Stimulated activated CD4-positive, alpha-beta T cell treated with anti-CD3 and anti-CD28 coated beads, TNF-alpha, amount 100 ng/mL, for 1 hour (primary cell): Measurements from ENCODE around the gene VPS37C.

Experiments
- DNase-seq, 3 donors: peaks; one replicate each; pipeline ENCODE4 v3.0.0-alpha.2; 2020; ENCODE audit warnings: low read depth in 3 of 3, low spot score in 1 of 3

The VPS37C gene

GRCh38 chr11:61119055-61119454, 42.2 kb downstream of the VPS37C start:
- DNase-seq = no peak

- DNase-seq = no peak
Measured at GRCh38 chr11:61118406-61118805, 42.8 kb downstream of the VPS37C start.

GRCh38 chr11:61118004-61118403, 43.2 kb downstream of the VPS37C start:
- no peak for DNase-seq

GRCh38 chr11:61117168-61117520, 44.1 kb downstream of the VPS37C start:
- DNase-seq = no peak

GRCh38 chr11:61116426-61117167, 44.6 kb downstream of the VPS37C start:
- no peak for DNase-seq

GRCh38 chr11:61115498-61116224, 45.6 kb downstream of the VPS37C start:
- no peak for DNase-seq

GRCh38 chr11:61114913-61115312, 46.3 kb downstream of the VPS37C start:
- no peak for DNase-seq

GRCh38 chr11:61113201-61113600, 48.0 kb downstream of the VPS37C start:
- DNase-seq = no peak

GRCh38 chr11:61112575-61112974, 48.7 kb downstream of the VPS37C start:
- no peak for DNase-seq

- no peak for DNase-seq
Measured at GRCh38 chr11:61111786-61112517, 49.3 kb downstream of the VPS37C start.

- no peak for DNase-seq
Measured at GRCh38 chr11:61111050-61111435, 50.2 kb downstream of the VPS37C start.

- no peak for DNase-seq
Measured at GRCh38 chr11:61110255-61111049, 50.8 kb downstream of the VPS37C start.

GRCh38 chr11:61109671-61110070, 51.6 kb downstream of the VPS37C start:
- DNase-seq = no peak

- DNase-seq = no peak
Measured at GRCh38 chr11:61108847-61109585, 52.2 kb downstream of the VPS37C start.

GRCh38 chr11:61107888-61108287, 53.3 kb downstream of the VPS37C start:
- no peak for DNase-seq

GRCh38 chr11:61106894-61107470, 54.2 kb downstream of the VPS37C start:
- no peak for DNase-seq

GRCh38 chr11:61106296-61106695, 54.9 kb downstream of the VPS37C start:
- no peak for DNase-seq

GRCh38 chr11:61104963-61105362, 56.3 kb downstream of the VPS37C start:
- no peak for DNase-seq

- DNase-seq = no peak
Measured at GRCh38 chr11:61103851-61104423, 57.3 kb downstream of the VPS37C start.
